DND-41 (cell line): ENCODE data around the gene GLS.

ENCODE experiments used
- EZH2 ChIP-seq: IDR thresholded peaks from 3 replicates; pipeline ENCODE4 v1.6.1; 2012; ENCODE audit warnings: borderline replicate concordance, low read depth, mild to moderate bottlenecking, moderate library complexity, low read length, inconsistent platforms; ENCODE audit not compliant: severe bottlenecking
- TF ChIP-seq, protein P1 (sequence below): IDR thresholded peaks from 2 replicates; pipeline ENCODE4 v1.5.1; 2012; ENCODE audit warnings: borderline replicate concordance, low read length, moderate library complexity, mild to moderate bottlenecking; ENCODE audit not compliant: poor library complexity, severe bottlenecking; ENCODE audit errors: extremely low read depth

DNA sequence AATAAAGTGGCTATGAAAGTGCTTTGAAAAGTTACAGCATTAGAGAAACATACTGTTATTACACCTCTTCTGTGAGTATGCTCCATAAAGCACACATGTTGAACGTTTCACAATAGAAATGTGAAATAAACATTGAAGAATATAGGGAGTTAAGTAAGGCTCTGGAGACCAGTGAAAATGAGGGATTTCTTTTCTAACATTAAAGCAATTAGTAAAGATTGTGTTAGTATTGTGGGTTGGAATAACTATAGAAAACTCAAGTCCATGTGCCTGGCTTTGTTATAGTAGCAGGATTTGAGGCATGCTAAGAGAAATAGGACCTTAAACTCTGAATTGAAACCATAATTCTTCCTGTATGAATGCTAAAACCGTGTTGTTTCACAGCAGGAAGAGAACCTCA lies 63.1 kb downstream of the GLS start:
- TF ChIP-seq, protein P1, sequence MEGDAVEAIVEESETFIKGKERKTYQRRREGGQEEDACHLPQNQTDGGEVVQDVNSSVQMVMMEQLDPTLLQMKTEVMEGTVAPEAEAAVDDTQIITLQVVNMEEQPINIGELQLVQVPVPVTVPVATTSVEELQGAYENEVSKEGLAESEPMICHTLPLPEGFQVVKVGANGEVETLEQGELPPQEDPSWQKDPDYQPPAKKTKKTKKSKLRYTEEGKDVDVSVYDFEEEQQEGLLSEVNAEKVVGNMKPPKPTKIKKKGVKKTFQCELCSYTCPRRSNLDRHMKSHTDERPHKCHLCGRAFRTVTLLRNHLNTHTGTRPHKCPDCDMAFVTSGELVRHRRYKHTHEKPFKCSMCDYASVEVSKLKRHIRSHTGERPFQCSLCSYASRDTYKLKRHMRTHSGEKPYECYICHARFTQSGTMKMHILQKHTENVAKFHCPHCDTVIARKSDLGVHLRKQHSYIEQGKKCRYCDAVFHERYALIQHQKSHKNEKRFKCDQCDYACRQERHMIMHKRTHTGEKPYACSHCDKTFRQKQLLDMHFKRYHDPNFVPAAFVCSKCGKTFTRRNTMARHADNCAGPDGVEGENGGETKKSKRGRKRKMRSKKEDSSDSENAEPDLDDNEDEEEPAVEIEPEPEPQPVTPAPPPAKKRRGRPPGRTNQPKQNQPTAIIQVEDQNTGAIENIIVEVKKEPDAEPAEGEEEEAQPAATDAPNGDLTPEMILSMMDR, result no peak
- TF ChIP-seq EZH2, result no peak
